HG03439 (cell line): ENCODE results near the gene IFI27L1.

ENCODE experiments used
- ATAC-seq: cut with Tn5 transposase; IDR thresholded peaks from one replicate; pipeline ENCODE4 v1.9.1; 2021; ENCODE audit warnings: mild to moderate bottlenecking, moderate library complexity; ENCODE audit not compliant: unreplicated experiment

Gene IFI27L1

DNA sequence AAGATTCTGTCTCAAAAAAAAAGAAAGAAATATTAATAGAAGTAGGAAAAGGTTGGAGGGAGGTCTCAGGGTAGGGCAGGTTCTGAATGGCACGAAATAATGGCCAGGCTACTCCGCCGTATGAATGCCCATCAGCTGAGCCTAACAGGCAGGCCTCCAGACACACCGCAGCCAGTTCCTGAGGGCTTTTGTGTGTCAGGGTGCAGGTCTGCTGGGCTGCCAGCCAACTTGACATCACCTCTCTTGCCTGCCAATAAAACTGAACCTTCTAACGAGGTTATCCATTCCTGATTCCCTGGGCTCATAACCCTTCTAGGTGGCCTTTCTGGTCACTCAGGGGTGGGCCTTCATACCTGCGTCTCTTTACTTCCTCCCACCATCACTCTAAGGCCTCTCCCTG lies 32.4 kb downstream of the IFI27L1 start:
- ATAC-seq: no peak

- ATAC-seq: no peak
Measured at GRCh38 chr14:94113908-94114588, 32.9 kb downstream of the IFI27L1 start.

DNA sequence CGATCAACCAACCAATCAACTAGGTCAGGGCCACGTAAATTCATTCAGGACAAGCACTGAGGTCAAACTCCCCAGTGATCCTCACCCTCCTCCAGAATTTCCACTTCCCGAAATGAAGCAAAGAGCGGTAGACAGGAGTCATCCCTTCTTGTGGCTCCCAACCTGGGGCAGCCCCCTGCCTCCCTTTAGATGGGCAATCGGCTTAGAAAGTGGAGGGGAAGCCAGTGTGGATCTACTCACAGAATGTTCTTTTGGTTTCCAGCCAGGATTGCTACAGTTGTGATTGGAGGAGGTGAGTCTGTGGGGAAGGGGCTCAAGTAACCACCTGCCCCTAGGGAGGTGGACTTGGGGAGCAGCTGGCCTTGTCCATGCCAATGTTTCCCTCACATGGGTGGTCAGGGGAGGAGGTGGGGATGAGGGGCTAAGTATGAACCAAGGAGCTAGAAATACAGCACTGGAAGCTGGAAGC lies 33.5 kb downstream of the IFI27L1 start:
- no peak for ATAC-seq

GRCh38 chr14:94115058-94115591 lies 34.0 kb downstream of the IFI27L1 start:
- no peak for ATAC-seq

DNA sequence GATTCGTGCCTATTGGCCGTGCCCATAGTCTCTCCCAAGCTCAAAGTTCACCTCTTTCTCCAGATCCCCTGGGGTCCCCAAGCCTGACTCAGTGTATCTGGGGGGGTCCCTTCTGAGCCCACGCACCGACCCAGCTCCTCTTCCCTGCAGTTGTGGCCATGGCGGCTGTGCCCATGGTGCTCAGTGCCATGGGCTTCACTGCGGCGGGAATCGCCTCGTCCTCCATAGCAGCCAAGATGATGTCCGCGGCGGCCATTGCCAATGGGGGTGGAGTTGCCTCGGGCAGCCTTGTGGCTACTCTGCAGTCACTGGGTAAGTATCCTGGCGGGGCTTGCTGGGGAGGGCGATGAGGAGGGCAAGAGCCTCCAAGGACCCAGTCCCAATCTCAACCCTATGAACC lies 34.5 kb downstream of the IFI27L1 start:
- ATAC-seq: no peak

GRCh38 chr14:94116701-94117100 lies 35.6 kb downstream of the IFI27L1 start:
- no peak for ATAC-seq

GRCh38 chr14:94117856-94118255 lies 36.7 kb downstream of the IFI27L1 start:
- no peak for ATAC-seq

DNA sequence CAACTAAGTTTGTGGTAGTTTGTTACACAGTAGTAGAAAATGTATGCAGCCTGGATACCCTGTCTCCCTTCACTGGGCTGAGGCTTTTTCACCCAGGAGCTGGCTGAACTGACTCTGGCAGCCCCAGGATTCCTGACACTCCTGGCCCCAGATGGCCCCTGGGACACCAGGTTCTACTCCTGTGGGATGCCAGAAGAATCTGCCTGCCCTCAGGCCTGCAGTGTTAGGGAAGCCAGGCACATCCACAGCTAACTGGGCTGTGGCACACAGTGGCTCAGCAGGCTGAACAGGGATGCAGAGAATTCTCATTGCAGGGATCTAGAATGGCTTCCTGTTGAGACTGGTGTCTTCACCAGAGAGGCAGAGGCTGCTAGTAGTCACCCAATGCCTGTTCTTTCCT lies 38.0 kb downstream of the IFI27L1 start:
- no peak for ATAC-seq

DNA sequence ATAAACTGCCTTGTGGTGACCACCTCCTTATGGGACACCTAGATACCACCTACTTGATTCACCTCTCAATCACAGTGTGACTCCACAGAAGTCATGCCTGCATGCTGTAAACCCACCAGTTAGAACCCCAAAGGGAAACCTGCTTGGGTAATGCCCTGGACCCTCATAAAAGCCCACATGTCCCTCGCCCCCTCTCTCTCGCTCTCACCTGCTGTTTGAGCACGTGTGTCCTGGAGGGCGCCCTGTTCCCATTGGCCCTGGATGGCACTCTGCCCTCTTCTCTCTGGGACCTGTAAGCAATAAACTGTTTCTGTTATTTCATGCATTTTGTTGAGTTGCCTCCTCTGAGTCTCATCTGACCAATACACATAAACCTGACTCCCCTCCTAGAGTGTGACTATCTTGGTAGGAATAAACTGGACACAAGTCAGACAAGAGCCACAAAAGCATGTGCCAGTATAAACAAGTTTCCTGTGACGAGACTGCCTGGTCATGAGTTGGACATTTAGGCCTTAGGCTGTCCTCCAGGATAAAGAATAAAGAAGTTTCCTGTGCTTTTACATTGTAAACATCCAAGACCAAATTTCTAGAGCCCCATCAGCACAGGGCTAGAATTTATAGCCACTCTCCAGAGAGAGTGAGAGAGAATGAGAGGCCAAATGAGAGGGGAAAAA lies 39.7 kb downstream of the IFI27L1 start:
- ATAC-seq: no peak

GRCh38 chr14:94121485-94121884 lies 40.4 kb downstream of the IFI27L1 start:
- no peak for ATAC-seq

DNA sequence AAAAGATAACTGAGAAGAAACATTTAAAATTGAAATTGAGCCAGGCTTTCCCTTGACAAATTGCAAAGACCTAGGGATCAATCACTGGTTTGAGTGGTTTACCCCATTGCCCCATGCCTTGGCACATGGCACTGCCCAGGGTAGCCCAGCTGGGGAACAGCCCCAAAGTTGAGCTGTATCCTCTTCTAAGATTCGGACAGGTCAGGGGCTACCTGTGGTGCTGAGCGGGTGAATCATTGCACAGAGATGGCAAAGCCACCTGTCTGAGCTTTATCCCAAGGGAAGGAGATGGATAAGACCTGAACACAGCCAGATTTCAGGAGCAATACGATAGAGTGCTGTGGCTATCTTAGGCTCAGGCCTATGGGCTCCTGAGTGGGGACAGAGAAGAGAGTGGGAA lies 41.3 kb downstream of the IFI27L1 start:
- ATAC-seq: no peak

- ATAC-seq: no peak
Measured at GRCh38 chr14:94123296-94123695, 42.2 kb downstream of the IFI27L1 start.

- ATAC-seq: no peak
Measured at GRCh38 chr14:94123868-94124267, 42.8 kb downstream of the IFI27L1 start.

- ATAC-seq: no peak
Measured at GRCh38 chr14:94124582-94125377, 43.7 kb downstream of the IFI27L1 start.

- ATAC-seq: no peak
Measured at GRCh38 chr14:94125659-94126418, 44.7 kb downstream of the IFI27L1 start.

- no peak for ATAC-seq
Measured at GRCh38 chr14:94126419-94126677, 45.2 kb downstream of the IFI27L1 start.

GRCh38 chr14:94126800-94127199 lies 45.7 kb downstream of the IFI27L1 start:
- no peak for ATAC-seq

- no peak for ATAC-seq
Measured at GRCh38 chr14:94127330-94127729, 46.2 kb downstream of the IFI27L1 start.

DNA sequence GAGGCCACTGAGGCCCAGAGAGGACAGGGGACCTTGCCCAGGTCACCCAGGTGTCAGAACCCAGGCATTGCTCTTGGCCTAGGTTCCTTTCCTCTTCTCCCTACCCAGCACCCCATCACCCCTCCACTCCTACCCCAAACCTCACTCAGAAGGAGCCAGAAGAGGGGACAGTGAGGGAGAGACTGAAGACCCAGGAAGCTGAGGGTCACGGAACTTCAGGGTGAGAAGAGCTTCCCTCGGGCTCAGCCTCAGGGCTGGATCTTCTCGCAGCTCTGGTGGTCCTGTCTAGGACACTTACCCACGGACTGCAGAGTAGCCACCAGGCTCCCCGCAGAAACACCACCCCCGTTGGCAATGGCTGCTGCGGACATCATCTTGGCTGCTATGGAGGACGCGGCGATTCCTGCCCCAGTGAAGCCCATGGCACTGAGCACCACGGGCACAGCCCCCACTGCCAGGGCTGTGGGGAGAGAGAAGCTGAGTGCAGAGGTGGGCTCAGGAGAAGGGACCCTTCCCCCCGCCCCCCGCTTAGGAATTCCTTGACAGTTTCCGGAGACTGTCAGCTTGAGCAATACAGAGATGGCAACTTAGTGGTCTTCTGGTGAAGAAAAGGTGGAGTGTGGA lies 47.2 kb downstream of the IFI27L1 start:
- ATAC-seq: no peak

DNA sequence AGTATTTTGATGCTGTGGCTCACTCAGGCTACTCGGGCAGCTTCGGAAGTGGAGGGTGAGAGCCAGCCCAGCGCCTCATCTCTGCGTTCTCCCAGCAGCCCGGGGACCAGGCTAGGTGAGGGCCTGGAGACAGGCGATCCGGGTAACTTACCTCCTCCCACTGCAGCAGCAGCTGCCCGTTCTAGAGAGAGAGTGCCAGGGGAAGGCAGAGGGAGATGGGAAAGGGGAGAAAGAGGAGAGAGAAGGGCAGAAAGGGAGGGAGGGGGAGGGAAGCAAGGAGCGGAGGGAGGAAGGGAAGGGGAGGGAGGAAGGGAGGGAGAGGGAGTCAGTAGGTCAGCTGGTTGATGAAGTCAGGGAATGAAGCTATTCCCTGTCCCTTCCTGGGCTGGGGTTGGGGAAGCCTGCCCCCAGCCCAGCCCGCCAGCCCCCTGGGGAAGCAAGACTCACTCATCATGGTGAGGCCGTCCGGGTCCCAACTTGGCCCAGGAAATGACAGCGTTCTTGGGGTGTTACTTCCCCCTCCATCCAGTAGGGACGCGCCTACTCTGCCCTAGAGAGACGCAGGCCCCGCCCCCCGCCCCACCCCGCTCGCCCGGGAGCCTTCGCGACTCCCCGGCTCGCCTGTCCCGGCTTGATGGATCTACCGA lies 48.1 kb downstream of the IFI27L1 start, which contains the start of gene IFI27L2:
Gene IFI27L2, minus strand, starts transcription at position 494 of the 647 bp plus-strand sequence. Its CDS starts 40 bp downstream, at position 454.
- ATAC-seq: peak; percentile 82
